WI38 (cell line): ENCODE data around the gene BICRA.

Experiments used
- H3K4me3 ChIP-seq: 2 replicates; pipeline ENCODE4 v1.5.1; 2011; ENCODE audit warnings: low read depth, mild to moderate bottlenecking, control low read depth, low read length
- TF ChIP-seq, protein P1 (sequence below): IDR thresholded peaks from 2 replicates; pipeline ENCODE4 v1.5.1; 2012; ENCODE audit warnings: low read depth, mild to moderate bottlenecking, control low read depth, low read length

BICRA gene

DNA sequence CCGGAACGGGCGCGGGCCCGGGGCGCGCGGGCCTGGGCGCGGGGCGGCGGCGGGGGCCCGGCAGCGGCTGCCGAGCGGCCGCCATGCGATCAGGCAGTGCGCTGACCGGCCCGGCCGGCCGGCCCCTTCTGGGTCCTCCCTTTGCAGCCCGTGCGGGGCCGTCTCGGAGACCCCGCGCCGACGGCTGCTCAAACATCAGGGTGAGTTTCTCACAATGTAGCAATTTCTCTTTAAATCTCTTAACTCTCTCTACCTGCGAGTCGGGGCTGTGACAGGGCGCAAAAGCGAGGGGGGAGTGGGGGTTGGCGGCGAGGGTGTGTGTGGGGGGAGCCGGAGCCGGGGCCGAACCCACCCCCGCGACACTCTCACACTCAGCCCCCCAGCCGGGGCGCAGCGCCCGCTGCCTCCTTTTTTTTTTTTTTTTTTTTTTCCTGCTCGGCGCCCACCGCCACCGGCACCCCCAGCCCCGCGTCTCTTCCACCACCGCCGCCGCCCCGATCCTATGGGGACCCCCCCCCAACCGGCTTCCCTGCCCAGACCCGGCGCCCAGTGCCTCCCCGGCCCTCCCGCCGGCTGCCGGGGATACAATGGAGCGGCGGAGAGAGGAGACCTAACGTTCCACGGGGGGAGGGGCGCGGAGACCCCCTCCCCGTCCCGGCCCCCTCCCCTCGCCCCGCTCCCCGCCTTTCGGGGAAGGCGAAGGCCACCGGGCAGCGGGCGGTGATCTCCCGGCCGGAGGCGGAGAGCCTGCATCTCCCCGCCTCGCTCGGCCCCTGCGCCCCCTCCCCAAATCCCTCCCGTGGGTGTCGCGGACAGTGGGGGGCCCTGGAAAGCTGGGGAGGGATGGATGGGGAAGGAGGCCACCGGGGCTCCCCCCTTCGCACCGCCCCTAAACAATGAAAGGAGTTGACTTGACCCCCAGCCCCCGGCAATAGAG, at the start of gene BICRA:
TSS of gene BICRA (plus strand) at position 166 of the 937 bp plus-strand sequence. CDS start 64,441 bp downstream, outside the sequence.
- H3K4me3 ChIP-seq: peak within 1 kb of the TSS; percentile 90

DNA sequence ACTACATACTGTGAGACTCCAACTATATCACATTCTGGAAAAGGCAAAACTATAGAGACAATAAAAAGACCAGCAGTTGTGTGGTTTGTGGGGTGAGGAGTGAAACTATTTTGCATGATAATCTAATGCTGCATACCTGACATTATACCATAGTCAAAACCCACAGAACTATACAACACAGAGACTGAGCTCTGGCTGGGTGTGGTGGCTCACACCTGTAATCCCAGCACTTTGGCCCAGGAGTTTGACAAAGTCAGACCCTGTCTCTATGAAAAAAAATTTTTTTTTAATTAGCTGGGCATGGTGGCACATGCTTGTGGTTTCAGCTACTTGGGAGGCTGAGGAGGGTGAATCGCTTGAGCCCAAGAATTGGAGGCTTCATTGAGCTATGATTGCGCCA, 47.9 kb upstream of the BICRA start:
- H3K4me3 ChIP-seq: no peak overlapping the region
- TF ChIP-seq, protein P1, sequence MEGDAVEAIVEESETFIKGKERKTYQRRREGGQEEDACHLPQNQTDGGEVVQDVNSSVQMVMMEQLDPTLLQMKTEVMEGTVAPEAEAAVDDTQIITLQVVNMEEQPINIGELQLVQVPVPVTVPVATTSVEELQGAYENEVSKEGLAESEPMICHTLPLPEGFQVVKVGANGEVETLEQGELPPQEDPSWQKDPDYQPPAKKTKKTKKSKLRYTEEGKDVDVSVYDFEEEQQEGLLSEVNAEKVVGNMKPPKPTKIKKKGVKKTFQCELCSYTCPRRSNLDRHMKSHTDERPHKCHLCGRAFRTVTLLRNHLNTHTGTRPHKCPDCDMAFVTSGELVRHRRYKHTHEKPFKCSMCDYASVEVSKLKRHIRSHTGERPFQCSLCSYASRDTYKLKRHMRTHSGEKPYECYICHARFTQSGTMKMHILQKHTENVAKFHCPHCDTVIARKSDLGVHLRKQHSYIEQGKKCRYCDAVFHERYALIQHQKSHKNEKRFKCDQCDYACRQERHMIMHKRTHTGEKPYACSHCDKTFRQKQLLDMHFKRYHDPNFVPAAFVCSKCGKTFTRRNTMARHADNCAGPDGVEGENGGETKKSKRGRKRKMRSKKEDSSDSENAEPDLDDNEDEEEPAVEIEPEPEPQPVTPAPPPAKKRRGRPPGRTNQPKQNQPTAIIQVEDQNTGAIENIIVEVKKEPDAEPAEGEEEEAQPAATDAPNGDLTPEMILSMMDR: no peak

More for the DNA sequence above, at the start of gene BICRA:
- TF ChIP-seq, protein P1: no peak

DNA sequence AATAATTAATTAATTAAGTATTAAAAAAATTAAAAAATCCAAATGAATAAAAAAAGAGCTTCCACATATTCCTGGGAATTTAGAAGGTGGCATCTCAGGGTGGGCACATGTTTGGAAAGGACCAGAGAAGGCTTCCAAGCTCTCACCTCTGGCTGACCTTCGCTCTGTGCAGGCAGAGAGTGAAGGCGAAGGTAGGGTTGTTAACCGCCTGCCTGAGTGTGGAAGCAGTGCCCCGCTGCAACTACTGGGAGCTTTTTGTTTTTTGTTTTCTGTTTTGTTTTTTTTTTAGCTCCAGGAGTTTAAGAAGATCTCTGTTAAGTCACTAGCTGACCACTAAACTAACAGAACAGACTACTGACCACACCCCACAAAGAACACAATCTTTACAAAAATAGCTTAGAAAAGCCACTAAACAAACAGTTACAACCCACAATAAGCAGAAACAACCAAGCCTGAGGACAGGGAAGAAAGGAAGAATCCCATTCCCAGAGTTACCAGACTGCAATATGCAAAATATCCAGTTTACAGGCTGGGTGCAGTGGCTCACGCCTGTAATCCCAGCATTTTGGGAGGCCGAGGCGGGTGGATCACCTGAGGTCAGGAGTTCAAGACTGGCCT, 47.4 kb upstream of the BICRA start:
- H3K4me3 ChIP-seq: no peak overlapping the region
- TF ChIP-seq, protein P1: no peak

DNA sequence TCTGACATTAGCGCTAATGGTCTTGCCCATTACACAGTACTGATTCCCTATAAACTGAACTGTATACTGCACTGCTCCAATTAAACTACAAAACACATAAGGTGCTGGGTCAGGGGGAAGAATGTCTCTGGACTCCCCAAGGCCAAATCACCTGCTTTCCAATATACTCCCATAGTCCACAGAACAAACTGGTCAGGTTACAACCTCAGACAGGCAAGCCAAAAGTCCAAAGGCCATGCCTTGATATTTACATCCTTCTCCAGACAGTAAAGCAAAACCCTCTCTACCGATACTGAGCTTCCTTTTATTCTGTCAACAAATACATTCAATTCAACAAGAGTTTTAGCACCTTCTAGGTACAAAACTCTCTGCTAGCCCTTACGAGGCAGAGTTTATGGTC, 44.9 kb upstream of the BICRA start:
- TF ChIP-seq, protein P1: no peak
- no peak overlapping the region for H3K4me3 ChIP-seq

DNA sequence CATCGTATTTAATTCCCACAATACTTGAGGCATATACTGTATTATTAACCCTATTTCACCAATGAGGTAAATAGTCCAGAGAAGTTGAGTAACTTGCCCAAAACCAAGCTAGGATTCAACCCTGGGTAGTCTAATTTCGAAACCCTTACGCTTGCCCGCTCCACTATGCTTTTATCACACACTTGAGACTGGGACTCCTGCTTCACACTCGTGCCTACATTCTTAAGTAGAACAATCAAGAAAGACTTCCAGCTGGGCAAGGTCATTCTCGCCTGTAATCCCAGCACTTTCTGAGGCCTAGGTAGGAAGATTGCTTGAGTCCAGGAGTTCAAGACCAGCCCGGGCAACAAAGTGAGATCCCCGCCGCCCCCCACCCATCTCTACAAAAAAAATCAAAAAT, 39.6 kb upstream of the BICRA start:
- TF ChIP-seq, protein P1: no peak
- no peak overlapping the region for H3K4me3 ChIP-seq

DNA sequence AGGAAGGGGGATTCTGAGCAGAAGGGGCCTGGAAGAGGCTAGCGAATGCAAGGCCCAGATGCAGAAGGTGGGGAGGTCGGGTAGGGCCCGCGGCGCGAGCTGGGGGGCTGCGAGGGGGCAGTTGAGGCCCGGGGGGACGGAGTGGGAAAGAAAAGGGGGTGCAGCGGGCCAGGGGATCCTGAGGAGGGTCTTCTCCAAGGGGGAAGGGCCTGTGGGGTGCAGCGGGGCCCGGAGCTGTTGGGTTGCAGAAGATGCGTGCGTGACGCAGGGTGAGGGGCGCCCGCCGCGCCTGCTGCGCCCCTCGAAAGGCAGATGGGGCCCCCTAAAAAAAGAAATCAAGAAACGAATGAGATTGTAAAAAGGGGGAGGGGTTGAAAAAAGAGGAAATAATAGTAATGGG, 36.3 kb upstream of the BICRA start:
- no peak overlapping the region for H3K4me3 ChIP-seq
- TF ChIP-seq, protein P1: no peak
